Spleen (tissue), 7 donors: ENCODE results near the gene AGO4.

Source experiments
- CTCF ChIP-seq, 11 experiments: fragments of 200-600 bp in 7 of 11; fragments of 450-650 bp in 4 of 11; sonication (generic) in 4 of 11; IDR thresholded peaks in 8 of 11; conservative IDR thresholded peaks in 3 of 11; 1 replicate in 7 of 11; 2 replicates in 4 of 11; pipeline versions ENCODE4 v1.4.0 to v1.8.0; 2016 to 2021; ENCODE audit warnings: antibody characterized with exemption in 11 of 11, inconsistent platforms in 4 of 11, mild to moderate bottlenecking in 1 of 11
- POLR2A ChIP-seq, 3 donors: fragments of 450-650 bp; IDR thresholded peaks; one replicate each; pipeline ENCODE4 v1.5.1; 2017; ENCODE audit warnings: antibody characterized with exemption in 3 of 3, mild to moderate bottlenecking in 1 of 3
- POLR2AphosphoS5 ChIP-seq, 3 donors: sonication (generic); formaldehyde crosslinking; IDR thresholded peaks; one replicate each; pipeline ENCODE4 v1.5.1; 2017; ENCODE audit warnings: antibody characterized with exemption in 3 of 3
- donor health status: DM: no; HTN: no; CAD: no; lungs with moderate emphysema.
- donor health status: DM: no; HTN: no; CAD: no.
- donor health status: DM: no; HTN: no; CAD: no.

GRCh38 chr1:35768350-35769187 is 39.2 kb upstream of the AGO4 start:
- no peak for TF ChIP-seq POLR2A (IDR thresholded peaks at IDR 0.05)
- no peak for TF ChIP-seq CTCF (IDR thresholded peaks at IDR 0.05 in 8 of 11, conservative IDR thresholded peaks at IDR 0.05 in 3 of 11)
- no peak for TF ChIP-seq POLR2AphosphoS5 (IDR thresholded peaks at IDR 0.05)
